GM18867 (cell line): ENCODE measurements around the gene OR2B6.
"Not testable (repeated sequence)": the region's sequence is repeated elsewhere in the genome, so short reads cannot be mapped to it uniquely, and the experiment has no call there.

Source experiments
- ATAC-seq: cut with Tn5 transposase; IDR thresholded peaks from one replicate; pipeline ENCODE4 v1.9.1; 2021; ENCODE audit warnings: mild to moderate bottlenecking, moderate library complexity; ENCODE audit not compliant: unreplicated experiment

Gene OR2B6

GRCh38 chr6:27956941-27957340 is at the start of gene OR2B6:
TSS of gene OR2B6 (plus strand) at chr6:27957241. CDS start at chr6:27957241, 0 bp downstream.
- ATAC-seq = no peak

GRCh38 chr6:27908017-27908416 is 49.0 kb upstream of the OR2B6 start:
- no peak for ATAC-seq

GRCh38 chr6:27911956-27912446 is 45.0 kb upstream of the OR2B6 start, which contains the start of gene OR2B2:
TSS of gene OR2B2 (minus strand) at chr6:27912396. CDS start at chr6:27912319, 77 bp downstream.
- ATAC-seq = no peak

- no peak for ATAC-seq
Observed at GRCh38 chr6:27922949-27923348, 34.1 kb upstream of the OR2B6 start.

- ATAC-seq = no peak
Observed at GRCh38 chr6:27924179-27924578, 32.9 kb upstream of the OR2B6 start.

- ATAC-seq = not testable (repeated sequence)
Observed at GRCh38 chr6:27928041-27928440, 29.0 kb upstream of the OR2B6 start.

GRCh38 chr6:27929930-27930329 is 27.1 kb upstream of the OR2B6 start:
- not testable (repeated sequence) for ATAC-seq

- no peak for ATAC-seq
Observed at GRCh38 chr6:27931209-27931608, 25.8 kb upstream of the OR2B6 start.

GRCh38 chr6:27940766-27941165 is 16.3 kb upstream of the OR2B6 start:
- no peak for ATAC-seq

GRCh38 chr6:27943072-27943471 is 14.0 kb upstream of the OR2B6 start:
- not testable (repeated sequence) for ATAC-seq

GRCh38 chr6:27948237-27948636 is 8.8 kb upstream of the OR2B6 start:
- no peak for ATAC-seq

- no peak for ATAC-seq
Observed at GRCh38 chr6:27951040-27951439, 6.0 kb upstream of the OR2B6 start.

GRCh38 chr6:27957516-27957915 is 475 bp downstream of the OR2B6 start:
- ATAC-seq = no peak

GRCh38 chr6:27962506-27962905 is 5.5 kb downstream of the OR2B6 start:
- no peak for ATAC-seq

- no peak for ATAC-seq
Observed at GRCh38 chr6:27966044-27966443, 9.0 kb downstream of the OR2B6 start.

GRCh38 chr6:27966816-27967426 is 9.9 kb downstream of the OR2B6 start:
- no peak for ATAC-seq

- ATAC-seq = no peak
Observed at GRCh38 chr6:27970444-27970843, 13.4 kb downstream of the OR2B6 start.

GRCh38 chr6:27972750-27973149 is 15.7 kb downstream of the OR2B6 start:
- no peak for ATAC-seq

- no peak for ATAC-seq
Observed at GRCh38 chr6:27977387-27977786, 20.3 kb downstream of the OR2B6 start.

GRCh38 chr6:27978705-27979104 is 21.7 kb downstream of the OR2B6 start:
- no peak for ATAC-seq

GRCh38 chr6:27980111-27980510 is 23.1 kb downstream of the OR2B6 start:
- ATAC-seq = no peak

GRCh38 chr6:27986928-27987725 is 30.1 kb downstream of the OR2B6 start:
- ATAC-seq = no peak
